IMR-90 (cell line): ENCODE measurements around the gene COPZ1. TPM values are rescaled to one million over a fixed set of nuclear protein-coding genes. Genes with fewer than 3 reads are reported as not detected.

ENCODE experiments used
- ATAC-seq: fragments of 200-7000 bp; cut with Tn5 transposase; 2 replicates; pipeline ENCODE4 v1.9.1; 2020; ENCODE audit warnings: low read depth, mild to moderate bottlenecking, moderate library complexity
- BruUV-seq: library from RNA; stranded (reverse); fragments of 400-500 nt; replicated peaks from 2 replicates; lab custom pipeline; 2021; lab: Mats Ljungman, UMichigan
- CTCF ChIA-PET: fragments of 300-600 bp; formaldehyde crosslinking; extraction: SDS; loops from one replicate; lab custom pipeline; 2021; ENCODE audit warnings: antibody characterized with exemption; lab: Yijun Ruan, JAX
- POLR2A ChIA-PET: fragments of 300-600 bp; sonication (Branson Sonifier 250); formaldehyde crosslinking; loops from one replicate; lab custom pipeline; 2022; ENCODE audit warnings: antibody characterized with exemption; ENCODE audit not compliant: unreplicated experiment; lab: Charles Lee
- DNase-seq: peaks from one replicate; pipeline ENCODE4 v3.0.0; 2013
- H2AFZ ChIP-seq: replicated peaks from 2 replicates; pipeline ENCODE3; 2013; ENCODE audit warnings: low read length, mild to moderate bottlenecking; ENCODE audit not compliant: poor library complexity
- H2AK5ac ChIP-seq: 2 replicates; pipeline ENCODE4 v1.6.1; 2013; ENCODE audit warnings: low read depth, low read length, inconsistent platforms
- H2AK9ac ChIP-seq: replicated peaks from 2 replicates; pipeline ENCODE3; 2013; ENCODE audit warnings: mild to moderate bottlenecking, low read depth, low read length, moderate library complexity; ENCODE audit not compliant: poor library complexity
- H2BK120ac ChIP-seq: 2 replicates; pipeline ENCODE4 v1.6.1; 2013; ENCODE audit warnings: low read depth, low read length, inconsistent platforms
- H2BK15ac ChIP-seq: 3 replicates; pipeline ENCODE4 v1.6.1; 2013; ENCODE audit warnings: low read depth, low read length, inconsistent platforms
- H2BK20ac ChIP-seq: 2 replicates; pipeline ENCODE4 v1.6.1; 2013; ENCODE audit warnings: low read depth, mild to moderate bottlenecking, inconsistent platforms, low read length, moderate library complexity
- H2BK5ac ChIP-seq: 2 replicates; pipeline ENCODE4 v1.6.1; 2013; ENCODE audit warnings: mild to moderate bottlenecking, low read depth, low read length, inconsistent platforms; ENCODE audit not compliant: poor library complexity, severe bottlenecking
- H3K14ac ChIP-seq: replicated peaks from 2 replicates; pipeline ENCODE4 v1.6.1; 2013; ENCODE audit warnings: low read depth, low read length, inconsistent platforms
- H3K18ac ChIP-seq: 2 replicates; pipeline ENCODE4 v1.6.1; 2013; ENCODE audit warnings: low read depth, low read length, control low read depth
- H3K23ac ChIP-seq: 2 replicates; pipeline ENCODE4 v1.6.1; 2013; ENCODE audit warnings: low read depth, low read length, inconsistent platforms
- H3K27ac ChIP-seq: 2 replicates; pipeline ENCODE4 v1.5.1; 2013; ENCODE audit warnings: mild to moderate bottlenecking, control low read depth, low read length; ENCODE audit not compliant: insufficient read depth
- H3K27me3 ChIP-seq: 2 replicates; pipeline ENCODE4 v1.6.1; 2013; ENCODE audit warnings: low read length; ENCODE audit not compliant: control insufficient read depth, insufficient read depth
- H3K36me3 ChIP-seq: 2 replicates; pipeline ENCODE4 v1.6.1; 2013; ENCODE audit warnings: low read length, mixed read lengths; ENCODE audit not compliant: control insufficient read depth, insufficient read depth
- H3K4ac ChIP-seq: 2 replicates; pipeline ENCODE4 v1.6.1; 2013; ENCODE audit warnings: low read depth, low read length, inconsistent platforms
- H3K4me1 ChIP-seq: 2 replicates; pipeline ENCODE4 v1.6.1; 2013; ENCODE audit warnings: low read length, mixed read lengths; ENCODE audit not compliant: control insufficient read depth, insufficient read depth
- H3K4me2 ChIP-seq: 2 replicates; pipeline ENCODE4 v1.6.1; 2013; ENCODE audit warnings: low read depth, mild to moderate bottlenecking, control low read depth, low read length, moderate library complexity
- H3K4me3 ChIP-seq: 2 replicates; pipeline ENCODE4 v1.5.1; 2013; ENCODE audit warnings: low read depth, mild to moderate bottlenecking, control low read depth, low read length, moderate library complexity; ENCODE audit not compliant: insufficient read depth
- H3K56ac ChIP-seq: 2 replicates; pipeline ENCODE4 v1.6.1; 2013; ENCODE audit warnings: low read length, inconsistent platforms; ENCODE audit not compliant: insufficient read depth; ENCODE audit errors: extremely low read depth
- H3K79me1 ChIP-seq, 2 experiments: 2 replicates each; pipeline ENCODE4 v1.6.1; 2013; ENCODE audit warnings: low read length in 2 of 2, inconsistent platforms in 1 of 2, low read depth in 1 of 2
- H3K9ac ChIP-seq: 2 replicates; pipeline ENCODE4 v1.6.1; 2013; ENCODE audit warnings: low read depth, low read length, control low read depth
- H3K9me1 ChIP-seq: 2 replicates; pipeline ENCODE4 v1.6.1; 2013; ENCODE audit warnings: low read length, inconsistent platforms; ENCODE audit not compliant: insufficient read depth
- H3K9me3 ChIP-seq: 2 replicates; pipeline ENCODE4 v1.6.1; 2013; ENCODE audit warnings: low read length; ENCODE audit not compliant: control insufficient read depth, insufficient read depth
- H4K20me1 ChIP-seq: 2 replicates; pipeline ENCODE4 v1.6.1; 2013; ENCODE audit warnings: low read length, inconsistent platforms; ENCODE audit not compliant: insufficient read depth
- H4K5ac ChIP-seq: 2 replicates; pipeline ENCODE4 v1.6.1; 2013; ENCODE audit warnings: mild to moderate bottlenecking, low read depth, low read length, control low read depth
- H4K8ac ChIP-seq, 2 experiments: 2 replicates each; pipeline ENCODE4 v1.6.1; 2013; ENCODE audit warnings: low read depth in 2 of 2, low read length in 2 of 2, control low read depth in 1 of 2, inconsistent platforms in 1 of 2
- H4K91ac ChIP-seq: 2 replicates; pipeline ENCODE4 v1.6.1; 2013; ENCODE audit warnings: low read depth, low read length, inconsistent platforms; ENCODE audit not compliant: insufficient read depth
- BHLHE40 ChIP-seq: fragments of 150-350 bp; IDR thresholded peaks from 2 replicates; pipeline ENCODE4 v1.6.1; 2016; ENCODE audit warnings: mild to moderate bottlenecking, low read depth, low read length
- CEBPB ChIP-seq: IDR thresholded peaks from 2 replicates; pipeline ENCODE4 v1.6.1; 2012; ENCODE audit warnings: low read depth, low read length, improper control_type of control experiment
- MAFK ChIP-seq: IDR thresholded peaks from 2 replicates; pipeline ENCODE4 v1.6.1; 2012; ENCODE audit warnings: low read depth, low read length, improper control_type of control experiment
- MAZ ChIP-seq: IDR thresholded peaks from 2 replicates; pipeline ENCODE4 v1.6.1; 2012; ENCODE audit warnings: low read depth, mild to moderate bottlenecking, low read length, improper control_type of control experiment, moderate library complexity, borderline replicate concordance
- MXI1 ChIP-seq: IDR thresholded peaks from 2 replicates; pipeline ENCODE4 v1.6.1; 2012; ENCODE audit warnings: low read depth, mild to moderate bottlenecking, low read length, moderate library complexity, borderline replicate concordance
- NFE2L2 ChIP-seq: fragments of 150-350 bp; IDR thresholded peaks from 2 replicates; pipeline ENCODE4 v1.6.1; 2016; ENCODE audit warnings: low read depth, mild to moderate bottlenecking, low read length
- POLR2A ChIP-seq: IDR thresholded peaks from 2 replicates; pipeline ENCODE4 v1.6.1; 2012; ENCODE audit warnings: mild to moderate bottlenecking, low read depth, low read length
- RAD21 ChIP-seq: IDR thresholded peaks from 2 replicates; pipeline ENCODE4 v1.6.1; 2012; ENCODE audit warnings: low read length, improper control_type of control experiment
- RCOR1 ChIP-seq: IDR thresholded peaks from 2 replicates; pipeline ENCODE4 v1.6.1; 2012; ENCODE audit warnings: mild to moderate bottlenecking, low read length, improper control_type of control experiment; ENCODE audit not compliant: insufficient replicate concordance
- RFX5 ChIP-seq: IDR thresholded peaks from 2 replicates; pipeline ENCODE4 v1.8.0; 2012; ENCODE audit warnings: low read depth, mild to moderate bottlenecking, low read length, moderate library complexity
- SMC3 ChIP-seq: fragments of 150-350 bp; IDR thresholded peaks from 2 replicates; pipeline ENCODE4 v1.6.1; 2016; ENCODE audit warnings: low read depth, mild to moderate bottlenecking, antibody characterized with exemption, low read length, moderate library complexity
- WGBS, 2 experiments: methylation state at CpG; one replicate each; pipeline versions ENCODE4 v1.1.5 to v1.1.7; 2013; ENCODE audit warnings: missing lambda C conversion rate in 2 of 2; ENCODE audit not compliant: insufficient read length in 1 of 2; ENCODE audit errors: extremely low coverage in 2 of 2; 5-methylcytosine and 5-hydroxymethylcytosine counted together
- dilution Hi-C: fragments of 300-500 bp; cut with HindIII; formaldehyde crosslinking; loops from one replicate; pipeline ENCODE4 v1.14.3; 2018; ENCODE audit warnings: low sequenced_read_pairs; ENCODE audit not compliant: unreplicated experiment
- in situ Hi-C: fragments of 300-500 bp; cut with MboI; formaldehyde crosslinking; loops from 3 replicates; pipeline ENCODE4 v1.14.3; 2019; ENCODE audit warnings: low sequenced_read_pairs, inconsistent platforms, mixed read lengths
- intact Hi-C: fragments of 100-400 bp; cut with micrococcal nuclease; formaldehyde crosslinking; loops from 2 replicates; pipeline ENCODE4 v1.10.0; 2022
- polyA plus RNA-seq, 3 experiments: library from polyadenylated mRNA; depleted of rRNA; stranded (reverse); fragments of >200 nt; gene quantifications; 2 replicates each; pipeline ENCODE4 v1.2.3, GENCODE V29; 2012; ENCODE audit warnings: low replicate concordance in 1 of 3
- total RNA-seq: library from RNA; depleted of rRNA; stranded (reverse); fragments of >200 nt; gene quantifications from 2 replicates; pipeline ENCODE4 v1.2.3, GENCODE V29; 2012
- TF ChIP-seq, protein P1 (sequence below): conservative IDR thresholded peaks from 2 replicates; pipeline ENCODE4 v1.5.1; 2012; ENCODE audit warnings: mild to moderate bottlenecking, low read depth, low read length, improper control_type of control experiment
- TF ChIP-seq, protein P2 (sequence below): fragments of 150-350 bp; IDR thresholded peaks from 2 replicates; pipeline ENCODE4 v1.6.1; 2016; ENCODE audit warnings: low read depth, mild to moderate bottlenecking, low read length, moderate library complexity, borderline replicate concordance
- TF ChIP-seq, protein P3 (sequence below): fragments of 150-350 bp; IDR thresholded peaks from 2 replicates; pipeline ENCODE4 v1.6.1; 2017; ENCODE audit warnings: mild to moderate bottlenecking, antibody characterized with exemption, low read length, low read depth

The COPZ1 gene
- total and polyA plus RNA-seq, 2 of the 4 experiments (the other 2 are of a cell fraction), result 187 to 382 TPM

DNA sequence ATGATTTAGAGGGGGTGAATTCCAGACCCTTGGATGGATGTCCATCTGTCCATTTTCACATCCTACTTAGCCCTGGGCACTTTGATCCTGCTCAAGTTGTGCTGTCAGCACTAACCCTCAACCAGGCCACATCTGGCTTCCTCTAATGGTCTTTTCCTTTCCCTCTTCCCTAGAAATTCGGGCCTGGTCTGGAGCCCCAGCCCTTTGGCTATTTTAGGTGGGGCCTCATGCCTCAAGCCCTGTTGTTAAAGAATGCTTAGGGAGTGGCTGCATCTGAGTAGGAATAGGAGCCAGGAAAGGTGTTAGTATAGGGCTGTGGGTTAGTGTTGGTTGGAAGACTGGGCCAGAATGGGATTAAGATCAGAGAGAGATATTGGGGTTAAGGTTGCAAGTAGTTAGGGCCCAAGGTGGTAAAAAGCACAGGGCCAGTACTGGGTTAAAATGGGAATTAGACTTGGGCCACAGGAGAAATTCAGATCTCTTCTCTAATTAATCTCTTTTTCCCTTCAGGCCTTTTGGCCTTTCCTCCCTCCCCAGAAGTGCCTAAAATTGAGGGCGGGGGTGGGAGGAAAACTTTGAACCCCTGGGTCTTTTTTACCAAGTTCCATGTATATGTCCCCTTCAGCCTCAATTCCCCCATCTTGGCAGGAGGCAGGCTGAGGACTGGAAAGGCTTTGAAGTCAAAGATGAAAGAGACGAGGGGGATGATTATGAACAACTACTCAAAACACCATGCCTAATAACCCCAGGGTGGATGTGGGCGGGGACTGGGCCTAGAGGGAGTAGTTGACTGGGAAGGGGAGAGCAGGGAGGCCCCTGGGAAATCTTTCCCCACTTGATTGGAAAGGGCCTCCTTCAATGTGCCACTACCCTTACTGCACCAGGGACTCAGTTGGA is 63.6 kb downstream of the COPZ1 start:
- Histone ChIP-seq H3K4me2 (no peak overlapping the region), H4K5ac (no peak overlapping the region), H4K20me1 (peaks cover 5% of the 10 kb centered on the region; the same call in 1 of the 2 replicates), H3K9ac (no peak overlapping the region), H3K9me1 (no peaks in the 10 kb centered on the region; the same call in 1 of the 2 replicates), H3K56ac (no peak overlapping the region), H3K4me3 (no peak overlapping the region), H2BK20ac (no peak overlapping the region), H3K4me1 (peaks cover 11% of the 10 kb centered on the region), H2AFZ (no peak overlapping the region), H3K9me3 (no peaks in the 10 kb centered on the region), H2AK9ac (no peak overlapping the region), H2BK5ac (no peak overlapping the region), H4K91ac (no peak overlapping the region), H3K79me1 (no peaks in the 10 kb centered on the region; a peak in 1 of 4 replicates), H2BK120ac (no peak overlapping the region), H3K36me3 (peaks cover 12% of the 10 kb centered on the region), H3K23ac (no peak overlapping the region), H3K14ac (no peak overlapping the region), H3K27ac (no peak overlapping the region), H3K4ac (no peak overlapping the region), H3K27me3 (no peaks in the 10 kb centered on the region), H3K18ac (no peak overlapping the region), H4K8ac (no peak overlapping the region), H2BK15ac (no peak overlapping the region), H2AK5ac (no peak overlapping the region)
- no peak for DNase-seq
- no TSS peak for BruUV-seq
- WGBS, 2 experiments, result no CpG with 5 or more reads among the region's 4 CpGs
- ChIA-PET CTCF (interaction anchor here (0.6 kb wide), 1 partner anchor 174 kb away, joined by 4 read pairs; no protein-coding TSS in a partner anchor), POLR2A (interaction anchor here (0.6 kb wide), 1 partner anchor 55 kb away, joined by 3 read pairs; no protein-coding TSS in a partner anchor)
- ATAC-seq, result no peak
- TF ChIP-seq, protein P1, sequence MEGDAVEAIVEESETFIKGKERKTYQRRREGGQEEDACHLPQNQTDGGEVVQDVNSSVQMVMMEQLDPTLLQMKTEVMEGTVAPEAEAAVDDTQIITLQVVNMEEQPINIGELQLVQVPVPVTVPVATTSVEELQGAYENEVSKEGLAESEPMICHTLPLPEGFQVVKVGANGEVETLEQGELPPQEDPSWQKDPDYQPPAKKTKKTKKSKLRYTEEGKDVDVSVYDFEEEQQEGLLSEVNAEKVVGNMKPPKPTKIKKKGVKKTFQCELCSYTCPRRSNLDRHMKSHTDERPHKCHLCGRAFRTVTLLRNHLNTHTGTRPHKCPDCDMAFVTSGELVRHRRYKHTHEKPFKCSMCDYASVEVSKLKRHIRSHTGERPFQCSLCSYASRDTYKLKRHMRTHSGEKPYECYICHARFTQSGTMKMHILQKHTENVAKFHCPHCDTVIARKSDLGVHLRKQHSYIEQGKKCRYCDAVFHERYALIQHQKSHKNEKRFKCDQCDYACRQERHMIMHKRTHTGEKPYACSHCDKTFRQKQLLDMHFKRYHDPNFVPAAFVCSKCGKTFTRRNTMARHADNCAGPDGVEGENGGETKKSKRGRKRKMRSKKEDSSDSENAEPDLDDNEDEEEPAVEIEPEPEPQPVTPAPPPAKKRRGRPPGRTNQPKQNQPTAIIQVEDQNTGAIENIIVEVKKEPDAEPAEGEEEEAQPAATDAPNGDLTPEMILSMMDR, result no peak
- TF ChIP-seq BHLHE40 (no peak), CEBPB (no peak), NFE2L2 (no peak), RFX5 (no peak), RAD21 (no peak), MAZ (no peak), RCOR1 (no peak), POLR2A (no peak), MXI1 (no peak), MAFK (no peak), SMC3 (no peak)
- TF ChIP-seq, protein P2, sequence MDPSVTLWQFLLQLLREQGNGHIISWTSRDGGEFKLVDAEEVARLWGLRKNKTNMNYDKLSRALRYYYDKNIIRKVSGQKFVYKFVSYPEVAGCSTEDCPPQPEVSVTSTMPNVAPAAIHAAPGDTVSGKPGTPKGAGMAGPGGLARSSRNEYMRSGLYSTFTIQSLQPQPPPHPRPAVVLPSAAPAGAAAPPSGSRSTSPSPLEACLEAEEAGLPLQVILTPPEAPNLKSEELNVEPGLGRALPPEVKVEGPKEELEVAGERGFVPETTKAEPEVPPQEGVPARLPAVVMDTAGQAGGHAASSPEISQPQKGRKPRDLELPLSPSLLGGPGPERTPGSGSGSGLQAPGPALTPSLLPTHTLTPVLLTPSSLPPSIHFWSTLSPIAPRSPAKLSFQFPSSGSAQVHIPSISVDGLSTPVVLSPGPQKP, result no peak
- TF ChIP-seq, protein P3, sequence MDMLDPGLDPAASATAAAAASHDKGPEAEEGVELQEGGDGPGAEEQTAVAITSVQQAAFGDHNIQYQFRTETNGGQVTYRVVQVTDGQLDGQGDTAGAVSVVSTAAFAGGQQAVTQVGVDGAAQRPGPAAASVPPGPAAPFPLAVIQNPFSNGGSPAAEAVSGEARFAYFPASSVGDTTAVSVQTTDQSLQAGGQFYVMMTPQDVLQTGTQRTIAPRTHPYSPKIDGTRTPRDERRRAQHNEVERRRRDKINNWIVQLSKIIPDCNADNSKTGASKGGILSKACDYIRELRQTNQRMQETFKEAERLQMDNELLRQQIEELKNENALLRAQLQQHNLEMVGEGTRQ, result no peak
- dilution Hi-C loops, result no loop called here
- in situ Hi-C loops, result no loop called here
- intact Hi-C loops, result no loop called here
